SU-DHL-6 (cell line): ENCODE data around the gene GIPC1.

Experiments used
- EZH2phosphoT487 ChIP-seq: fragments of 200-600 bp; sonication (generic), shearing (Covaris generic); conservative IDR thresholded peaks from 2 replicates; pipeline ENCODE4 v1.6.1; 2018; ENCODE audit warnings: mild to moderate bottlenecking, antibody characterized with exemption, low read length, moderate library complexity, mixed read lengths
- TF ChIP-seq, protein P1 (sequence below): fragments of 200-600 bp; sonication (generic); IDR thresholded peaks from one replicate; pipeline ENCODE4 v1.5.1; 2017; ENCODE audit warnings: antibody characterized with exemption, mild to moderate bottlenecking, low read length, moderate library complexity; ENCODE audit not compliant: insufficient read depth, poor library complexity, severe bottlenecking

DNA sequence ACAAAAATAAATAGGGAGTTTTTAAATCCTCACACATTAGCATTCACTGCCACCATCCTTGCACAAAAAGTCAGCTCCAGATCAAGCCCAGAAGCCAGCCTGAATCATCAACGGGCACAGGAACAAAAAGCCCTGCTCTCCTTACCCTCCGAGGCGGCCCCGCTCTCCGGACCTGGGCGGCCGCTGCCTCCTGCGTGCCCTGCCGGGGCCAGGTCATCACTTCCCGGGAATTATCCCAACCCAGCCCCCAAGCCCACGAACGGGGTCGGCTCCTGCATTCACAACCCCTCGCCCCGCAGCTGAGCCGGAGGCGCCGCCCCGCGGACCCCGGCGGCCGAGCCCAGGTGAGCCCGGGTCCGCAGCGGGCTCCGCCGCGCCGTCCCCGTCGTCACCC is 21.5 kb upstream of the GIPC1 start:
- TF ChIP-seq, protein P1, sequence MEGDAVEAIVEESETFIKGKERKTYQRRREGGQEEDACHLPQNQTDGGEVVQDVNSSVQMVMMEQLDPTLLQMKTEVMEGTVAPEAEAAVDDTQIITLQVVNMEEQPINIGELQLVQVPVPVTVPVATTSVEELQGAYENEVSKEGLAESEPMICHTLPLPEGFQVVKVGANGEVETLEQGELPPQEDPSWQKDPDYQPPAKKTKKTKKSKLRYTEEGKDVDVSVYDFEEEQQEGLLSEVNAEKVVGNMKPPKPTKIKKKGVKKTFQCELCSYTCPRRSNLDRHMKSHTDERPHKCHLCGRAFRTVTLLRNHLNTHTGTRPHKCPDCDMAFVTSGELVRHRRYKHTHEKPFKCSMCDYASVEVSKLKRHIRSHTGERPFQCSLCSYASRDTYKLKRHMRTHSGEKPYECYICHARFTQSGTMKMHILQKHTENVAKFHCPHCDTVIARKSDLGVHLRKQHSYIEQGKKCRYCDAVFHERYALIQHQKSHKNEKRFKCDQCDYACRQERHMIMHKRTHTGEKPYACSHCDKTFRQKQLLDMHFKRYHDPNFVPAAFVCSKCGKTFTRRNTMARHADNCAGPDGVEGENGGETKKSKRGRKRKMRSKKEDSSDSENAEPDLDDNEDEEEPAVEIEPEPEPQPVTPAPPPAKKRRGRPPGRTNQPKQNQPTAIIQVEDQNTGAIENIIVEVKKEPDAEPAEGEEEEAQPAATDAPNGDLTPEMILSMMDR: no peak
- no peak for TF ChIP-seq EZH2phosphoT487
